ENCODE measurements around the gene HEY2.

- TF ChIP-seq TCF4 (CRISPR knock-in tag; IDR thresholded peaks at IDR 0.05; ENCODE audit: borderline replicate concordance): no peak
- no peak for TF ChIP-seq GLIS3 (CRISPR knock-in tag; IDR thresholded peaks at IDR 0.05)
- no peak for TF ChIP-seq ESRRG (CRISPR knock-in tag; IDR thresholded peaks at IDR 0.05)
- TF ChIP-seq, protein P1, sequence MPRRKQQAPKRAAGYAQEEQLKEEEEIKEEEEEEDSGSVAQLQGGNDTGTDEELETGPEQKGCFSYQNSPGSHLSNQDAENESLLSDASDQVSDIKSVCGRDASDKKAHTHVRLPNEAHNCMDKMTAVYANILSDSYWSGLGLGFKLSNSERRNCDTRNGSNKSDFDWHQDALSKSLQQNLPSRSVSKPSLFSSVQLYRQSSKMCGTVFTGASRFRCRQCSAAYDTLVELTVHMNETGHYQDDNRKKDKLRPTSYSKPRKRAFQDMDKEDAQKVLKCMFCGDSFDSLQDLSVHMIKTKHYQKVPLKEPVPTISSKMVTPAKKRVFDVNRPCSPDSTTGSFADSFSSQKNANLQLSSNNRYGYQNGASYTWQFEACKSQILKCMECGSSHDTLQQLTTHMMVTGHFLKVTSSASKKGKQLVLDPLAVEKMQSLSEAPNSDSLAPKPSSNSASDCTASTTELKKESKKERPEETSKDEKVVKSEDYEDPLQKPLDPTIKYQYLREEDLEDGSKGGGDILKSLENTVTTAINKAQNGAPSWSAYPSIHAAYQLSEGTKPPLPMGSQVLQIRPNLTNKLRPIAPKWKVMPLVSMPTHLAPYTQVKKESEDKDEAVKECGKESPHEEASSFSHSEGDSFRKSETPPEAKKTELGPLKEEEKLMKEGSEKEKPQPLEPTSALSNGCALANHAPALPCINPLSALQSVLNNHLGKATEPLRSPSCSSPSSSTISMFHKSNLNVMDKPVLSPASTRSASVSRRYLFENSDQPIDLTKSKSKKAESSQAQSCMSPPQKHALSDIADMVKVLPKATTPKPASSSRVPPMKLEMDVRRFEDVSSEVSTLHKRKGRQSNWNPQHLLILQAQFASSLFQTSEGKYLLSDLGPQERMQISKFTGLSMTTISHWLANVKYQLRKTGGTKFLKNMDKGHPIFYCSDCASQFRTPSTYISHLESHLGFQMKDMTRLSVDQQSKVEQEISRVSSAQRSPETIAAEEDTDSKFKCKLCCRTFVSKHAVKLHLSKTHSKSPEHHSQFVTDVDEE (CRISPR knock-in tag; IDR thresholded peaks at IDR 0.05): no peak
- TF ChIP-seq CSRNP3 (CRISPR knock-in tag; IDR thresholded peaks at IDR 0.05): no peak
- TF ChIP-seq RARB (CRISPR knock-in tag; IDR thresholded peaks at IDR 0.05): no peak
- no peak for TF ChIP-seq ZFP30 (CRISPR knock-in tag; IDR thresholded peaks at IDR 0.05)
- TF ChIP-seq ZC3H10 (CRISPR knock-in tag; IDR thresholded peaks at IDR 0.05): no peak
- no peak for TF ChIP-seq PATZ1 (CRISPR knock-in tag; IDR thresholded peaks at IDR 0.05; ENCODE audit: borderline replicate concordance)
- no peak for TF ChIP-seq PPARA (CRISPR knock-in tag; IDR thresholded peaks at IDR 0.05; ENCODE audit: borderline replicate concordance)
Observed at GRCh38 chr6:125793280-125793679, 43.8 kb downstream of the HEY2 start.
